Measurements from ENCODE around the gene GPR39. TPM values are rescaled to one million over a fixed set of nuclear protein-coding genes. Genes with fewer than 3 reads are reported as not detected.

GPR39 gene
- total and polyA plus RNA-seq, 12 donors: 0.04 TPM; not detected in 11

DNA sequence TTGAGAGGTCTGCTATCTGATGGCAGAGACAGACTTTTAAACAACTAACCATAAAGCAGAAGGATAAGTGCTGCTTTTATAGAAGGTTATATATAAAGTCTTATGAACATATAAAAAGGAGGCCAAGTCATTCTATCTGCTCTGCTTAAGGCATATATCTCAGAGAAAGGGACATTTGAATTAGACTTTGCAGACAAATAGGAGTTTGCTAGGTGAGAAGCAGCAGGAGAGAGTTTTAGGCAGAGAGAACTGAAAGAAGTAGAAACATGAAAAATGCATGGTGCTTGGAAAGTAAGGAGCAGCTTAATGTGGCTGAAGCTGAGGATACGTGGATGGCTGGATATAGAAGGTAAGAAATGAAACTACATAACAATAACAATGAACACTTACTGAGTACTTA, 188.0 kb downstream of the GPR39 start:
- Histone ChIP-seq H3K4me3 (no peak overlapping the region), H3K9me3 (no peaks in the 10 kb centered on the region), H3K4me1 (no peaks in the 10 kb centered on the region), H3K36me3 (no peaks in the 10 kb centered on the region), H3K27me3 (peaks cover 0 to 25% (median 8%) of the 10 kb centered on the region in 7 donors), H3K27ac (no peak overlapping the region)
- WGBS, 2 donors: 81 to 83% methylated on average over 1 of the region's 1 CpG
- ATAC-seq (no peak), DNase-seq (no peak)
- intact Hi-C loops (cut with DNase I): no loop called here
- TF ChIP-seq, protein P1, sequence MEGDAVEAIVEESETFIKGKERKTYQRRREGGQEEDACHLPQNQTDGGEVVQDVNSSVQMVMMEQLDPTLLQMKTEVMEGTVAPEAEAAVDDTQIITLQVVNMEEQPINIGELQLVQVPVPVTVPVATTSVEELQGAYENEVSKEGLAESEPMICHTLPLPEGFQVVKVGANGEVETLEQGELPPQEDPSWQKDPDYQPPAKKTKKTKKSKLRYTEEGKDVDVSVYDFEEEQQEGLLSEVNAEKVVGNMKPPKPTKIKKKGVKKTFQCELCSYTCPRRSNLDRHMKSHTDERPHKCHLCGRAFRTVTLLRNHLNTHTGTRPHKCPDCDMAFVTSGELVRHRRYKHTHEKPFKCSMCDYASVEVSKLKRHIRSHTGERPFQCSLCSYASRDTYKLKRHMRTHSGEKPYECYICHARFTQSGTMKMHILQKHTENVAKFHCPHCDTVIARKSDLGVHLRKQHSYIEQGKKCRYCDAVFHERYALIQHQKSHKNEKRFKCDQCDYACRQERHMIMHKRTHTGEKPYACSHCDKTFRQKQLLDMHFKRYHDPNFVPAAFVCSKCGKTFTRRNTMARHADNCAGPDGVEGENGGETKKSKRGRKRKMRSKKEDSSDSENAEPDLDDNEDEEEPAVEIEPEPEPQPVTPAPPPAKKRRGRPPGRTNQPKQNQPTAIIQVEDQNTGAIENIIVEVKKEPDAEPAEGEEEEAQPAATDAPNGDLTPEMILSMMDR (IDR thresholded peaks at IDR 0.05): no peak

DNA sequence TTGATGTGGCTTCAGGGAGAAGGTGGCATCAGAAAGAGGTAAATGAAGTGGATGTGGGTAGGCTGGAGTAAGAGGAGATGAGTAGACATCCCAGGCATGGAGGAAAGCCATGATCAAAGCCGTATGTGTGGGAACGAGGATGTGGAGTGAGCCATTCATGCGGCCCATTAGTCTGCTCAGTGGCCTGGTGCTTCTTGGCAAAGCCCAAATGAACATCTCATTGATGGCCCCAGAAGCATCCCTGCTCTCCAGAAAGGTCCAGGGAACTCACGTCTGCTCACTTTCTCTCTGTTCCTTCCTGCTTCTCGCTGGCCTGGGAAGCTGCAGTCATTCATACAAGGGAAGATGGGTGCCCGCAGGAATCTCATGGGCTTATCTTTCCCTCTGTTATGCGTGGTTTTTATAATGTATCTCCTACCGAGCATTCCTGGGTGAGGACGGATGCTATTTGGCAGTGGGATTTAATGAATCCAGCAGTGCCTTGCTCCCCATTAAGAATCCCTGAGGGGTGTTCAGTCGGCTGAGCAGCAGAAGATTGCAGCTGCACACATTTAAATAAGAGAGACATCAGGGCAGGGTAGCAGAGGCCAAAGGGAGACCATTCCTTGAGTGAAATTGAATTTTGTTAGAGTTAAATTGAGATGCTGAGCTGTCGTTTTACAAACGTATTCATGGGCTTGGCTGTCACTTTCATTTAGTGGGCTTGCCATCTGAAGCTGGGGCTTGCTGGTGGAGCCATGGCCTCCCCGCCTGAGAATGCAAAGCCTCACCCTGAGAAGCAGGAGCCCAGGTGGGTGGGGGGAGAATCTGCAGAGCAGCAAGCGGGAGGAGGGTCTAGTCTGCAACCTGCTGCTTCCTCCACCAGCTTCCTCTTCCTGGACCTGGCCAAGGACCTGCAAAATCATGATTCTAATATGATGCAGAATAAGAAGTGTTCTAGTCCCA, 188.9 kb downstream of the GPR39 start:
- intact Hi-C loops (cut with DNase I): no loop called here
- Histone ChIP-seq H3K36me3 (no peaks in the 10 kb centered on the region), H3K9me3 (no peaks in the 10 kb centered on the region), H3K27ac (no peak overlapping the region), H3K27me3 (peaks cover 0 to 23% (median 6%) of the 10 kb centered on the region in 7 donors), H3K4me3 (no peak overlapping the region), H3K4me1 (no peaks in the 10 kb centered on the region)
- TF ChIP-seq, protein P1 (IDR thresholded peaks at IDR 0.05): no peak
- DNase-seq: no peak
- WGBS, 2 donors: 72 to 75% methylated on average over 14 of the region's 14 CpGs
- no peak for ATAC-seq

DNA sequence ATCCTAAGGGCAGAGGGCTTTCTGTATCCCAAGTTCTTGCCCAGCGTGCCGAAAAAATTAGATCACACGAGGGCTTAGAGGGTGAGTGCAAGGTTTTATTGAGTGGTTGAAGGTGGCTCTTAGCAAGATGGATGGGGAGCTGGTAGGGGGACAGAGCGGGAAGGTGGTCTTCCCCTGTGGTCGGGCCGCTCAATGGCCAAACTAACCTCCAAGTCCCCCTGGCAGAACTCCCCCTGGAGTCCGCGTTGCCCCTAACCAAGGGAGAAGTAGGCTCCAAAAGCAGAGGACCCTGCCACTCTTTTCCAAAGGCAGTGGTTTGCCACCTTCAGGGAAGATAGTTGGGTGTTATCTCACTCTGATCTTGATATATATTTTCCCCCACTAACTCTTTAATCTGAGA, 190.0 kb downstream of the GPR39 start:
- Histone ChIP-seq H3K27ac (no peak overlapping the region), H3K36me3 (no peaks in the 10 kb centered on the region), H3K9me3 (no peaks in the 10 kb centered on the region), H3K4me1 (no peaks in the 10 kb centered on the region), H3K4me3 (no peak overlapping the region), H3K27me3 (peaks cover 0 to 17% (median 6%) of the 10 kb centered on the region in 7 donors)
- ATAC-seq (no peak), DNase-seq (no peak)
- intact Hi-C loops (cut with DNase I): no loop called here
- 92% methylated on average over 8 of the region's 8 CpGs for WGBS, 2 donors
- TF ChIP-seq, protein P1 (IDR thresholded peaks at IDR 0.05): no peak

DNA sequence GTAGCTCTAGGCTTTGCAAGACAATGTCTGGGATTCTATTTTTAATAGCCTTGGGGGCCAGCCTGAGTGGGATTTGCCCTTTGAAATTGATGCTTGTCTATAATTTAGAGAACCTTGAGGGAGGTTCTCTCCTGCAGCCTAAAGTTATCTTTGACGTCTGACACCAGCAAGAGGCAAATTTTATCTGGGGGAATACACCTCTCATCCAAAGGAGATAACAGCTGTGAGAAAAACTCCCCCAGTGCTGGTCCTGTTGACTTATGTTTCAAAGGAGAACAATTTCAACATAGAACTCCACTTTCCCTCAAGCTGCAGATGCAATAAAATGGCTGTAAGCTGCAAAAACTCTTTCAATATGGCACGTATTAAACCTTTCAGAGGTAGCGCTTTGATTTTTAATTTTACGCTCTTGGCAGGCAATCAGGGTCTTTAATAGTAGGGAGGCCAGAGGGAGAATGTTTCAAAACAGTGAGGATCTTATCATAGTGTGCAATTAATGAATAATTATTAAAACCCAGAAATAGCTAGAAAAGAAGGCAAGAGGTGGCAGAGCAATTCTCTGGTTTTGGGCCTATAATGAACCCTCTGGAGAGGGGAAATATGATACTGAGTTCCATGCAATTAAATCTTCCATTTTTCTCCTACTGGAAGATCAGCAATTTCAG, 191.0 kb downstream of the GPR39 start:
- H3K4me3 ChIP-seq: no peak overlapping the region
- no peaks in the 10 kb centered on the region for H3K36me3 ChIP-seq
- no peaks in the 10 kb centered on the region for H3K4me1 ChIP-seq
- 75 to 83% methylated on average over 4 of the region's 4 CpGs for WGBS, 2 donors
- DNase-seq (no peak), ATAC-seq (no peak)
- peaks cover 0 to 17% (median 6%) of the 10 kb centered on the region in 7 donors for H3K27me3 ChIP-seq
- no peak overlapping the region for H3K27ac ChIP-seq
- no peaks in the 10 kb centered on the region for H3K9me3 ChIP-seq
- TF ChIP-seq, protein P1 (IDR thresholded peaks at IDR 0.05): no peak
- intact Hi-C loops (cut with DNase I): no loop called here

Measured in heart right ventricle (tissue), 16 donors.